WTC11 (cell line): ENCODE measurements around the gene LMF1. TPM values are rescaled to one million over a fixed set of nuclear protein-coding genes. Genes with fewer than 3 reads are reported as not detected.

ENCODE experiments used
- ATAC-seq: fragments of 200-7000 bp; cut with Tn5 transposase; 2 replicates; pipeline ENCODE4 v1.10.0; 2021; ENCODE audit warnings: mild to moderate bottlenecking, moderate library complexity
- CTCF ChIA-PET: fragments of 300-600 bp; sonication (Branson Sonifier 250); formaldehyde crosslinking; loops from one replicate; lab custom pipeline; 2021; ENCODE audit warnings: antibody characterized with exemption; lab: Charles Lee
- POLR2A ChIA-PET: fragments of 350-600 bp; sonication (Branson Sonifier 250); formaldehyde crosslinking; loops from one replicate; lab custom pipeline; 2021; ENCODE audit warnings: antibody characterized with exemption; lab: Charles Lee
- DNase-seq: peaks from one replicate; pipeline ENCODE4 v3.0.0; 2021; ENCODE audit warnings: low spot score
- H3K27ac Mint-ChIP-seq: 2 replicates; pipeline ENCODE4 v1.8.0; 2021; ENCODE audit warnings: mixed read lengths
- H3K27me3 Mint-ChIP-seq: 2 replicates; pipeline ENCODE4 v1.8.0; 2021; ENCODE audit warnings: low read depth, mild to moderate bottlenecking, moderate library complexity, mixed read lengths
- H3K36me3 Mint-ChIP-seq: 2 replicates; pipeline ENCODE4 v1.8.0; 2021; ENCODE audit warnings: mixed read lengths
- H3K4me1 Mint-ChIP-seq: 2 replicates; pipeline ENCODE4 v1.8.0; 2022; ENCODE audit warnings: mixed read lengths
- H3K4me3 Mint-ChIP-seq: 2 replicates; pipeline ENCODE4 v1.8.0; 2021; ENCODE audit warnings: mild to moderate bottlenecking, moderate library complexity, mixed read lengths
- H3K9me3 Mint-ChIP-seq: 2 replicates; pipeline ENCODE4 v1.8.0; 2021; ENCODE audit warnings: mixed read lengths
- AR ChIP-seq: fragments of 250-450 bp; sonication (Bioruptor Pico); IDR thresholded peaks from 2 replicates; pipeline ENCODE4 v1.9.0; 2021; ENCODE audit warnings: mild to moderate bottlenecking
- ATF2 ChIP-seq: sonication (generic); formaldehyde crosslinking; IDR thresholded peaks from 2 replicates; pipeline ENCODE4 v1.8.1; 2022; ENCODE audit warnings: low read depth, missing genetic modification reagents, borderline replicate concordance
- CREB1 ChIP-seq: sonication (generic); formaldehyde crosslinking; IDR thresholded peaks from 2 replicates; pipeline ENCODE4 v1.8.0; 2023; ENCODE audit warnings: mild to moderate bottlenecking, missing genetic modification reagents
- E2F1 ChIP-seq: sonication (generic); formaldehyde crosslinking; IDR thresholded peaks from 2 replicates; pipeline ENCODE4 v1.8.0; 2022; ENCODE audit warnings: mild to moderate bottlenecking, missing genetic modification reagents
- ERG ChIP-seq: fragments of 250-450 bp; sonication (Bioruptor Pico); IDR thresholded peaks from 2 replicates; pipeline ENCODE4 v1.8.0; 2021; ENCODE audit warnings: mild to moderate bottlenecking
- FOXK1 ChIP-seq: sonication (generic); formaldehyde crosslinking; IDR thresholded peaks from 2 replicates; pipeline ENCODE4 v1.8.0; 2022; ENCODE audit warnings: mild to moderate bottlenecking, moderate library complexity, missing genetic modification reagents
- JAZF1 ChIP-seq: fragments of 250-450 bp; sonication (Bioruptor Pico); IDR thresholded peaks from 2 replicates; pipeline ENCODE4 v1.9.0; 2021; ENCODE audit warnings: moderate library complexity, mild to moderate bottlenecking, inconsistent platforms
- KAT7 ChIP-seq: sonication (generic); formaldehyde crosslinking; IDR thresholded peaks from 2 replicates; pipeline ENCODE4 v1.8.1; 2023; ENCODE audit warnings: missing genetic modification reagents, mild to moderate bottlenecking, borderline replicate concordance
- MLX ChIP-seq: sonication (generic); formaldehyde crosslinking; IDR thresholded peaks from 2 replicates; pipeline ENCODE4 v1.8.1; 2023; ENCODE audit warnings: mild to moderate bottlenecking, missing genetic modification reagents, moderate library complexity
- NR1H2 ChIP-seq: sonication (generic); formaldehyde crosslinking; IDR thresholded peaks from 2 replicates; pipeline ENCODE4 v1.9.0; 2021; ENCODE audit warnings: mild to moderate bottlenecking, moderate library complexity, missing genetic modification reagents
- NR3C1 ChIP-seq: sonication (generic); formaldehyde crosslinking; conservative IDR thresholded peaks from 2 replicates; pipeline ENCODE4 v1.8.1; 2023; ENCODE audit warnings: low read depth, mild to moderate bottlenecking, missing genetic modification reagents
- PRDM15 ChIP-seq: sonication (generic); formaldehyde crosslinking; IDR thresholded peaks from 2 replicates; pipeline ENCODE4 v1.8.0; 2022; ENCODE audit warnings: missing genetic modification reagents
- PRRX2 ChIP-seq: fragments of 250-450 bp; sonication (Bioruptor Pico); IDR thresholded peaks from 2 replicates; pipeline ENCODE4 v1.8.0; 2021; ENCODE audit warnings: mild to moderate bottlenecking
- USF1 ChIP-seq: sonication (generic); formaldehyde crosslinking; IDR thresholded peaks from 2 replicates; pipeline ENCODE4 v1.8.0; 2022; ENCODE audit warnings: mild to moderate bottlenecking, missing genetic modification reagents
- ZBTB43 ChIP-seq: sonication (generic); formaldehyde crosslinking; IDR thresholded peaks from 2 replicates; pipeline ENCODE4 v1.8.1; 2023; ENCODE audit warnings: mild to moderate bottlenecking, missing genetic modification reagents
- ZMAT4 ChIP-seq: fragments of 250-450 bp; sonication (Bioruptor Pico); IDR thresholded peaks from 2 replicates; pipeline ENCODE4 v1.9.0; 2021; ENCODE audit warnings: mild to moderate bottlenecking
- ZNF232 ChIP-seq: sonication (generic); formaldehyde crosslinking; IDR thresholded peaks from 2 replicates; pipeline ENCODE4 v1.8.0; 2022; ENCODE audit warnings: mild to moderate bottlenecking, missing genetic modification reagents
- ZNF425 ChIP-seq: fragments of 250-450 bp; sonication (Bioruptor Pico); conservative IDR thresholded peaks from 2 replicates; pipeline ENCODE4 v1.9.0; 2021; ENCODE audit warnings: mild to moderate bottlenecking
- total RNA-seq: library from RNA; stranded (reverse); gene quantifications from 3 replicates; pipeline ENCODE4 v1.2.3, GENCODE V29; 2021

LMF1 gene
- total RNA-seq, 1 experiment from 2014 or later: 10.5 TPM

- DNase-seq: no peak
- no peak overlapping the region for H3K4me3 Mint-ChIP-seq
- TF ChIP-seq JAZF1 (CRISPR knock-in tag) (no peak), CREB1 (no peak), USF1 (CRISPR knock-in tag) (no peak), PRRX2 (CRISPR knock-in tag) (no peak), ZMAT4 (CRISPR knock-in tag) (no peak), AR (no peak), ERG (CRISPR knock-in tag) (no peak), ZNF425 (CRISPR knock-in tag) (no peak)
- H3K9me3 Mint-ChIP-seq: no peaks in the 10 kb centered on the region
- no peak for ATAC-seq
- POLR2A ChIA-PET: no interaction called here
- CTCF ChIA-PET: interaction anchor here (0.9 kb wide), 1 partner anchor 76 kb away, joined by 3 read pairs; no protein-coding TSS in a partner anchor
- no peaks in the 10 kb centered on the region for H3K36me3 Mint-ChIP-seq
- H3K27me3 Mint-ChIP-seq: no peaks in the 10 kb centered on the region
- no peaks in the 10 kb centered on the region for H3K4me1 Mint-ChIP-seq
- H3K27ac Mint-ChIP-seq: 0 out of 2 replicates have a peak overlapping the region, but pooled peaks have one; percentile 32
Measured at GRCh38 chr16:890217-890616, 80.6 kb downstream of the LMF1 start.

GRCh38 chr16:889586-889985 is 81.2 kb downstream of the LMF1 start:
- Mint-ChIP-seq H3K9me3 (no peaks in the 10 kb centered on the region), H3K4me3 (no peak overlapping the region), H3K4me1 (no peaks in the 10 kb centered on the region), H3K27ac (peak overlapping the region; percentile 57; the same call in 1 of the 2 replicates), H3K27me3 (no peaks in the 10 kb centered on the region), H3K36me3 (no peaks in the 10 kb centered on the region)
- CTCF ChIA-PET: no interaction called here
- POLR2A ChIA-PET: no interaction called here
- DNase-seq (no peak), ATAC-seq (no peak)
- TF ChIP-seq ZNF232 (CRISPR knock-in tag): no peak
- TF ChIP-seq E2F1 (CRISPR knock-in tag): no peak
- TF ChIP-seq PRDM15 (CRISPR knock-in tag): no peak
- no peak for TF ChIP-seq MLX
- no peak for TF ChIP-seq KAT7
- no peak for TF ChIP-seq ZBTB43
- TF ChIP-seq NR1H2 (CRISPR knock-in tag): no peak
- no peak for TF ChIP-seq ATF2 (CRISPR knock-in tag)
- no peak for TF ChIP-seq NR3C1 (CRISPR knock-in tag)
- no peak for TF ChIP-seq FOXK1
